OCI-LY3 (cell line): Measurements from ENCODE around the gene GALNT2.

Experiments
- EZH2phosphoT487 ChIP-seq: fragments of 200-600 bp; shearing (Covaris generic); IDR thresholded peaks from 2 replicates; pipeline ENCODE4 v1.6.1; 2018; ENCODE audit warnings: antibody characterized with exemption, mixed run types, low read depth
- TF ChIP-seq, protein P1 (sequence below): fragments of 200-600, 300-600 bp; sonication (generic); IDR thresholded peaks from 2 replicates; pipeline ENCODE4 v1.5.1; 2014; ENCODE audit warnings: antibody characterized with exemption, low read length, low read depth

DNA sequence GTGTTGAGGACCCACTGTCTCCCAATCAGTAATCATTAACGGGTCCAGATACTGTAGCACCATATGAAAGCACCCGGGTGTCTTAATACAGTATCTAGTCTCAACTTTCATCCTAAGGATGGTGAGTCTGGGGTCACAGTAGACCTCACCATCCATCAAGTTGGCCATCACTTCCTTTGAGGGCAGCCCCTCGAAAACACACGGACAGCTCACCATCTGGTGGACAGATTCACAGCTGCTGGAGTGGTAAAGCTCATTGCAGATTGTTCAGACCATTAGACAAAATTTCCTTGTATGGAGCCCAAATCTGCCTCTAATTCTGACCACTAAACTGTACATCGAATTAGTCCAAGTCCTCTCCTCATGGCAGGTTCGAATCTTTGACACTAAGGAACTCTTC, 236.0 kb downstream of the GALNT2 start:
- TF ChIP-seq, protein P1, sequence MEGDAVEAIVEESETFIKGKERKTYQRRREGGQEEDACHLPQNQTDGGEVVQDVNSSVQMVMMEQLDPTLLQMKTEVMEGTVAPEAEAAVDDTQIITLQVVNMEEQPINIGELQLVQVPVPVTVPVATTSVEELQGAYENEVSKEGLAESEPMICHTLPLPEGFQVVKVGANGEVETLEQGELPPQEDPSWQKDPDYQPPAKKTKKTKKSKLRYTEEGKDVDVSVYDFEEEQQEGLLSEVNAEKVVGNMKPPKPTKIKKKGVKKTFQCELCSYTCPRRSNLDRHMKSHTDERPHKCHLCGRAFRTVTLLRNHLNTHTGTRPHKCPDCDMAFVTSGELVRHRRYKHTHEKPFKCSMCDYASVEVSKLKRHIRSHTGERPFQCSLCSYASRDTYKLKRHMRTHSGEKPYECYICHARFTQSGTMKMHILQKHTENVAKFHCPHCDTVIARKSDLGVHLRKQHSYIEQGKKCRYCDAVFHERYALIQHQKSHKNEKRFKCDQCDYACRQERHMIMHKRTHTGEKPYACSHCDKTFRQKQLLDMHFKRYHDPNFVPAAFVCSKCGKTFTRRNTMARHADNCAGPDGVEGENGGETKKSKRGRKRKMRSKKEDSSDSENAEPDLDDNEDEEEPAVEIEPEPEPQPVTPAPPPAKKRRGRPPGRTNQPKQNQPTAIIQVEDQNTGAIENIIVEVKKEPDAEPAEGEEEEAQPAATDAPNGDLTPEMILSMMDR = 0 out of 2 replicates have a peak, but pooled peaks have one; percentile 11
- TF ChIP-seq EZH2phosphoT487 = no peak
